WTC11 (cell line): ENCODE results near the gene CLASP1. TPM values are rescaled to one million over a fixed set of nuclear protein-coding genes. Genes with fewer than 3 reads are reported as not detected.

Source experiments
- ATAC-seq: fragments of 200-7000 bp; cut with Tn5 transposase; 2 replicates; pipeline ENCODE4 v1.10.0; 2021; ENCODE audit warnings: mild to moderate bottlenecking, moderate library complexity
- CTCF ChIA-PET: fragments of 300-600 bp; sonication (Branson Sonifier 250); formaldehyde crosslinking; loops from one replicate; lab custom pipeline; 2021; ENCODE audit warnings: antibody characterized with exemption; lab: Charles Lee
- POLR2A ChIA-PET: fragments of 350-600 bp; sonication (Branson Sonifier 250); formaldehyde crosslinking; loops from one replicate; lab custom pipeline; 2021; ENCODE audit warnings: antibody characterized with exemption; lab: Charles Lee
- DNase-seq: peaks from one replicate; pipeline ENCODE4 v3.0.0; 2021; ENCODE audit warnings: low spot score
- H3K27ac Mint-ChIP-seq: 2 replicates; pipeline ENCODE4 v1.8.0; 2021; ENCODE audit warnings: mixed read lengths
- H3K27me3 Mint-ChIP-seq: 2 replicates; pipeline ENCODE4 v1.8.0; 2021; ENCODE audit warnings: low read depth, mild to moderate bottlenecking, moderate library complexity, mixed read lengths
- H3K36me3 Mint-ChIP-seq: 2 replicates; pipeline ENCODE4 v1.8.0; 2021; ENCODE audit warnings: mixed read lengths
- H3K4me1 Mint-ChIP-seq: 2 replicates; pipeline ENCODE4 v1.8.0; 2022; ENCODE audit warnings: mixed read lengths
- H3K4me3 Mint-ChIP-seq: 2 replicates; pipeline ENCODE4 v1.8.0; 2021; ENCODE audit warnings: mild to moderate bottlenecking, moderate library complexity, mixed read lengths
- H3K9me3 Mint-ChIP-seq: 2 replicates; pipeline ENCODE4 v1.8.0; 2021; ENCODE audit warnings: mixed read lengths
- ATF2 ChIP-seq: sonication (generic); formaldehyde crosslinking; IDR thresholded peaks from 2 replicates; pipeline ENCODE4 v1.8.1; 2022; ENCODE audit warnings: low read depth, missing genetic modification reagents, borderline replicate concordance
- CDX4 ChIP-seq: fragments of 250-450 bp; sonication (Bioruptor Pico); IDR thresholded peaks from 2 replicates; pipeline ENCODE4 v1.9.0; 2021; ENCODE audit warnings: moderate library complexity, mild to moderate bottlenecking, inconsistent platforms, borderline replicate concordance
- E2F1 ChIP-seq: sonication (generic); formaldehyde crosslinking; IDR thresholded peaks from 2 replicates; pipeline ENCODE4 v1.8.0; 2022; ENCODE audit warnings: mild to moderate bottlenecking, missing genetic modification reagents
- E2F5 ChIP-seq: sonication (generic); formaldehyde crosslinking; IDR thresholded peaks from 2 replicates; pipeline ENCODE4 v1.8.1; 2022; ENCODE audit warnings: mild to moderate bottlenecking, moderate library complexity, missing genetic modification reagents
- ELF4 ChIP-seq: sonication (generic); formaldehyde crosslinking; IDR thresholded peaks from 2 replicates; pipeline ENCODE4 v1.8.1; 2022; ENCODE audit warnings: low read depth, mild to moderate bottlenecking, moderate library complexity, missing genetic modification reagents
- FOXJ3 ChIP-seq: sonication (generic); formaldehyde crosslinking; IDR thresholded peaks from 2 replicates; pipeline ENCODE4 v1.9.0; 2021; ENCODE audit warnings: missing genetic modification reagents, mild to moderate bottlenecking, borderline replicate concordance
- JAZF1 ChIP-seq: fragments of 250-450 bp; sonication (Bioruptor Pico); IDR thresholded peaks from 2 replicates; pipeline ENCODE4 v1.9.0; 2021; ENCODE audit warnings: moderate library complexity, mild to moderate bottlenecking, inconsistent platforms
- KAT7 ChIP-seq: sonication (generic); formaldehyde crosslinking; IDR thresholded peaks from 2 replicates; pipeline ENCODE4 v1.8.1; 2023; ENCODE audit warnings: missing genetic modification reagents, mild to moderate bottlenecking, borderline replicate concordance
- MYBL2 ChIP-seq: sonication (generic); formaldehyde crosslinking; IDR thresholded peaks from 2 replicates; pipeline ENCODE4 v1.8.1; 2023; ENCODE audit warnings: mild to moderate bottlenecking, moderate library complexity, missing genetic modification reagents
- NR1H2 ChIP-seq: sonication (generic); formaldehyde crosslinking; IDR thresholded peaks from 2 replicates; pipeline ENCODE4 v1.9.0; 2021; ENCODE audit warnings: mild to moderate bottlenecking, moderate library complexity, missing genetic modification reagents
- SMAD3 ChIP-seq: sonication (generic); formaldehyde crosslinking; IDR thresholded peaks from 2 replicates; pipeline ENCODE4 v1.8.0; 2022; ENCODE audit warnings: missing genetic modification reagents, mild to moderate bottlenecking, borderline replicate concordance
- SOX15 ChIP-seq: fragments of 250-450 bp; sonication (Bioruptor Pico); IDR thresholded peaks from 2 replicates; pipeline ENCODE4 v1.9.0; 2021; ENCODE audit warnings: mild to moderate bottlenecking
- TCF7 ChIP-seq: sonication (generic); formaldehyde crosslinking; IDR thresholded peaks from 2 replicates; pipeline ENCODE4 v1.8.0; 2022; ENCODE audit warnings: mild to moderate bottlenecking, low read depth, missing genetic modification reagents, moderate library complexity
- TP53 ChIP-seq: sonication (generic); formaldehyde crosslinking; IDR thresholded peaks from 2 replicates; pipeline ENCODE4 v1.8.1; 2023; ENCODE audit warnings: mild to moderate bottlenecking, missing genetic modification reagents
- ZBTB21 ChIP-seq: sonication (generic); formaldehyde crosslinking; IDR thresholded peaks from 2 replicates; pipeline ENCODE4 v1.8.1; 2023; ENCODE audit warnings: mild to moderate bottlenecking, missing genetic modification reagents, borderline replicate concordance
- ZNF219 ChIP-seq: sonication (generic); formaldehyde crosslinking; IDR thresholded peaks from 2 replicates; pipeline ENCODE4 v1.8.0; 2023; ENCODE audit warnings: missing genetic modification reagents, mild to moderate bottlenecking, borderline replicate concordance
- ZNF281 ChIP-seq: sonication (generic); formaldehyde crosslinking; IDR thresholded peaks from 2 replicates; pipeline ENCODE4 v1.8.0; 2023; ENCODE audit warnings: mild to moderate bottlenecking, missing genetic modification reagents
- ZNF416 ChIP-seq: fragments of 250-450 bp; sonication (Bioruptor Pico); IDR thresholded peaks from 2 replicates; pipeline ENCODE4 v1.9.0; 2021; ENCODE audit warnings: mild to moderate bottlenecking, inconsistent platforms
- ZNF532 ChIP-seq: fragments of 250-450 bp; sonication (Bioruptor Pico); IDR thresholded peaks from 2 replicates; pipeline ENCODE4 v1.9.0; 2021; ENCODE audit warnings: mild to moderate bottlenecking, borderline replicate concordance
- total RNA-seq: library from RNA; stranded (reverse); gene quantifications from 3 replicates; pipeline ENCODE4 v1.2.3, GENCODE V29; 2021

The CLASP1 gene
- total RNA-seq, 1 experiment from 2014 or later = 50.0 TPM

- Mint-ChIP-seq H3K27me3 (no peaks in the 10 kb centered on the region), H3K9me3 (no peaks in the 10 kb centered on the region), H3K27ac (no peak overlapping the region), H3K4me3 (no peak overlapping the region), H3K36me3 (no peaks in the 10 kb centered on the region), H3K4me1 (peaks cover 34% of the 10 kb centered on the region)
- POLR2A ChIA-PET = no interaction called here
- TF ChIP-seq ZNF532 (CRISPR knock-in tag) (no peak), TCF7 (CRISPR knock-in tag) (no peak), ZNF219 (CRISPR knock-in tag) (no peak)
- ATAC-seq (no peak), DNase-seq (no peak)
- CTCF ChIA-PET = no interaction called here
Observed at GRCh38 chr2:121582272-121582671, 67.0 kb downstream of the CLASP1 start.

- ATAC-seq (0 out of 2 replicates have a peak, but pooled peaks have one; percentile 22), DNase-seq (no peak)
- Mint-ChIP-seq H3K9me3 (no peaks in the 10 kb centered on the region), H3K27ac (no peak overlapping the region), H3K4me1 (peaks cover 37% of the 10 kb centered on the region), H3K4me3 (no peak overlapping the region), H3K36me3 (no peaks in the 10 kb centered on the region), H3K27me3 (no peaks in the 10 kb centered on the region)
- no peak for TF ChIP-seq ELF4
- TF ChIP-seq CDX4 = no peak
- no peak for TF ChIP-seq ZNF416 (CRISPR knock-in tag)
- no peak for TF ChIP-seq KAT7 (CRISPR knock-in tag)
- TF ChIP-seq TP53 = no peak
- no peak for TF ChIP-seq SOX15
- TF ChIP-seq E2F5 (CRISPR knock-in tag) = no peak
- no peak for TF ChIP-seq ATF2 (CRISPR knock-in tag)
- no peak for TF ChIP-seq SMAD3 (CRISPR knock-in tag)
- POLR2A ChIA-PET = no interaction called here
- CTCF ChIA-PET = no interaction called here
Observed at GRCh38 chr2:121579309-121579708, 70.0 kb downstream of the CLASP1 start.

- Mint-ChIP-seq H3K9me3 (no peaks in the 10 kb centered on the region), H3K4me3 (no peak overlapping the region), H3K27ac (no peak overlapping the region), H3K4me1 (peaks cover 37% of the 10 kb centered on the region), H3K36me3 (no peaks in the 10 kb centered on the region), H3K27me3 (no peaks in the 10 kb centered on the region)
- ChIA-PET CTCF (no interaction called here), POLR2A (no interaction called here)
- DNase-seq (no peak), ATAC-seq (no peak)
- no peak for TF ChIP-seq MYBL2 (CRISPR knock-in tag)
- TF ChIP-seq FOXJ3 = no peak
- no peak for TF ChIP-seq NR1H2 (CRISPR knock-in tag)
- no peak for TF ChIP-seq JAZF1 (CRISPR knock-in tag)
- TF ChIP-seq ZBTB21 (CRISPR knock-in tag) = no peak
- TF ChIP-seq ZNF281 (CRISPR knock-in tag) = no peak
- no peak for TF ChIP-seq E2F1 (CRISPR knock-in tag)
Observed at GRCh38 chr2:121577381-121577780, 71.9 kb downstream of the CLASP1 start.
